SK-N-SH treated with all-trans-retinoic acid at 6 μM for 48 hours (cell line): ENCODE data around the gene OR6C4.
"Not testable (repeated sequence)": the region's sequence is repeated elsewhere in the genome, so short reads cannot be mapped to it uniquely, and the experiment has no call there.

ENCODE experiments used
- ATAC-seq: fragments of 200-7000 bp; cut with Tn5 transposase; 3 replicates; pipeline ENCODE4 v1.9.1; 2020; ENCODE audit warnings: mild to moderate bottlenecking, moderate library complexity
- ARNTL ChIP-seq: fragments of 450-650 bp; formaldehyde crosslinking; IDR thresholded peaks from 2 replicates; pipeline ENCODE4 v1.5.0; 2020; ENCODE audit warnings: low read depth, mild to moderate bottlenecking, moderate library complexity, borderline replicate concordance
- CSDC2 ChIP-seq: fragments of 250-450 bp; sonication (Bioruptor Pico); IDR thresholded peaks from 2 replicates; pipeline ENCODE4 v1.5.0; 2020; ENCODE audit warnings: mild to moderate bottlenecking, moderate library complexity
- CSRNP3 ChIP-seq: fragments of 250-450 bp; sonication (Bioruptor Pico); IDR thresholded peaks from 2 replicates; pipeline ENCODE4 v1.5.1; 2021; ENCODE audit warnings: mild to moderate bottlenecking, moderate library complexity
- ESRRG ChIP-seq: fragments of 250-450 bp; sonication (Bioruptor Pico); IDR thresholded peaks from 2 replicates; pipeline ENCODE4 v1.6.1; 2021; ENCODE audit warnings: mild to moderate bottlenecking
- GLIS3 ChIP-seq: fragments of 250-450 bp; sonication (Bioruptor Pico); IDR thresholded peaks from 2 replicates; pipeline ENCODE4 v1.5.0; 2020; ENCODE audit warnings: mild to moderate bottlenecking, moderate library complexity
- OSR1 ChIP-seq: fragments of 250-450 bp; sonication (Bioruptor Pico); IDR thresholded peaks from 2 replicates; pipeline ENCODE4 v1.8.0; 2022; ENCODE audit warnings: moderate library complexity, mild to moderate bottlenecking, inconsistent platforms
- POU6F1 ChIP-seq: fragments of 250-450 bp; sonication (Bioruptor Pico); IDR thresholded peaks from 2 replicates; pipeline ENCODE4 v1.8.0; 2021; ENCODE audit warnings: low read depth, mild to moderate bottlenecking, moderate library complexity, borderline replicate concordance
- PPARA ChIP-seq: fragments of 250-450 bp; sonication (Bioruptor Pico); IDR thresholded peaks from 2 replicates; pipeline ENCODE4 v1.5.0; 2020; ENCODE audit warnings: mild to moderate bottlenecking, borderline replicate concordance
- SNAI2 ChIP-seq: fragments of 250-450 bp; sonication (Bioruptor Pico); IDR thresholded peaks from 2 replicates; pipeline ENCODE4 v1.5.0; 2020; ENCODE audit warnings: mild to moderate bottlenecking, moderate library complexity
- TCF4 ChIP-seq: fragments of 250-450 bp; sonication (Bioruptor Pico); IDR thresholded peaks from 2 replicates; pipeline ENCODE4 v1.8.0; 2021; ENCODE audit warnings: mild to moderate bottlenecking, moderate library complexity, borderline replicate concordance
- TOX ChIP-seq: fragments of 250-450 bp; sonication (Bioruptor Pico); IDR thresholded peaks from 2 replicates; pipeline ENCODE4 v1.8.0; 2021; ENCODE audit warnings: mild to moderate bottlenecking, moderate library complexity, borderline replicate concordance
- TSHZ2 ChIP-seq: fragments of 250-450 bp; sonication (Bioruptor Pico); IDR thresholded peaks from 2 replicates; pipeline ENCODE4 v1.5.0; 2020; ENCODE audit warnings: mild to moderate bottlenecking, moderate library complexity
- ZC3H10 ChIP-seq: fragments of 250-450 bp; sonication (Bioruptor Pico); IDR thresholded peaks from 2 replicates; pipeline ENCODE4 v1.5.1; 2021; ENCODE audit warnings: mild to moderate bottlenecking, moderate library complexity
- ZFP3 ChIP-seq: fragments of 250-450 bp; sonication (Bioruptor Pico); IDR thresholded peaks from 2 replicates; pipeline ENCODE4 v1.5.0; 2020; ENCODE audit warnings: mild to moderate bottlenecking, moderate library complexity
- ZFP30 ChIP-seq: fragments of 450-650 bp; formaldehyde crosslinking; IDR thresholded peaks from 2 replicates; pipeline ENCODE4 v1.5.0; 2022; ENCODE audit warnings: mild to moderate bottlenecking, moderate library complexity
- ZNF565 ChIP-seq: fragments of 450-650 bp; formaldehyde crosslinking; conservative IDR thresholded peaks from 2 replicates; pipeline ENCODE4 v1.5.0; 2020; ENCODE audit warnings: low read depth, mild to moderate bottlenecking, moderate library complexity
- ZNF70 ChIP-seq: fragments of 450-650 bp; formaldehyde crosslinking; IDR thresholded peaks from 2 replicates; pipeline ENCODE4 v1.5.0; 2020; ENCODE audit warnings: mild to moderate bottlenecking, moderate library complexity
- ZNF8 ChIP-seq: fragments of 450-650 bp; formaldehyde crosslinking; IDR thresholded peaks from 2 replicates; pipeline ENCODE4 v1.5.0; 2020; ENCODE audit warnings: mild to moderate bottlenecking, moderate library complexity
- TF ChIP-seq, protein P1 (sequence below): fragments of 250-450 bp; sonication (Bioruptor Pico); IDR thresholded peaks from 2 replicates; pipeline ENCODE4 v1.8.0; 2020; ENCODE audit warnings: mild to moderate bottlenecking, moderate library complexity, borderline replicate concordance

Gene OR6C4

DNA sequence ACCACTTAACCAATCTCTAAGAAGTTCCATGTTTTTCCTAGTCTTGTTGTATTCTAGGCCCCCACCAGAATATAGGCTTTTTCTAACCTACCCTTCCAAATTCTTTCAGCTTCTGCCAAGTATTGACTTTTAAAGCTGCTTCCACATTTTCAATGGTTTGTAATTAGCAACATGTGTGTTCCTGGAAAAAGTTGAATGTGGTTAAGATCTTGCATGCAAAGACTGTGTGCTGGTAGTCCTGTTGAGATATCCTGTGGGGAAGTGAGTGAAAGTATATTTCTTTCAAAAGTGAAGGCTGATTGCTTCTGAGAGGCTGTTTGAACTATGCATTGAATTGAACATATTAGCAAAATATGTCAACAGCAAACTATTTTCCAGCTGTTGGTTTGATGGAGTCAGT is 646 bp upstream of the OR6C4 start:
- no peak for TF ChIP-seq TSHZ2 (CRISPR knock-in tag)
- no peak for TF ChIP-seq ZC3H10 (CRISPR knock-in tag)
- no peak for TF ChIP-seq ZFP3 (CRISPR knock-in tag)
- TF ChIP-seq CSRNP3 (CRISPR knock-in tag) = no peak
- TF ChIP-seq ZNF8 (CRISPR knock-in tag) = no peak
- no peak for TF ChIP-seq PPARA
- no peak for TF ChIP-seq CSDC2 (CRISPR knock-in tag)
- no peak for TF ChIP-seq POU6F1 (CRISPR knock-in tag)
- no peak for ATAC-seq

GRCh38 chr12:55554296-55554695 is 4.9 kb downstream of the OR6C4 start:
- no peak for ATAC-seq

GRCh38 chr12:55570060-55570459 is 20.7 kb downstream of the OR6C4 start:
- ATAC-seq = not testable (repeated sequence)

More at GRCh38 chr12:55554296-55554695, 4.9 kb downstream of the OR6C4 start:
- no peak for TF ChIP-seq ARNTL (CRISPR knock-in tag)
- no peak for TF ChIP-seq ZNF70 (CRISPR knock-in tag)
- no peak for TF ChIP-seq ZC3H10 (CRISPR knock-in tag)
- TF ChIP-seq ZFP3 (CRISPR knock-in tag) = no peak

GRCh38 chr12:55570689-55571088 is 21.3 kb downstream of the OR6C4 start:
- not testable (repeated sequence) for ATAC-seq

- ATAC-seq = no peak
- TF ChIP-seq GLIS3 (CRISPR knock-in tag) = no peak
These were observed 22.8 kb downstream of the OR6C4 start, which contains the start of gene OR2AP1 for GRCh38 chr12:55572168-55572567. OR2AP1 (plus strand) TSS chr12:55572468; CDS start chr12:55574415, 1,947 bp downstream.

- no peak for TF ChIP-seq ZFP30
- no peak for TF ChIP-seq ESRRG (CRISPR knock-in tag)
These were observed 32.7 kb downstream of the OR6C4 start for GRCh38 chr12:55582066-55582465.

DNA sequence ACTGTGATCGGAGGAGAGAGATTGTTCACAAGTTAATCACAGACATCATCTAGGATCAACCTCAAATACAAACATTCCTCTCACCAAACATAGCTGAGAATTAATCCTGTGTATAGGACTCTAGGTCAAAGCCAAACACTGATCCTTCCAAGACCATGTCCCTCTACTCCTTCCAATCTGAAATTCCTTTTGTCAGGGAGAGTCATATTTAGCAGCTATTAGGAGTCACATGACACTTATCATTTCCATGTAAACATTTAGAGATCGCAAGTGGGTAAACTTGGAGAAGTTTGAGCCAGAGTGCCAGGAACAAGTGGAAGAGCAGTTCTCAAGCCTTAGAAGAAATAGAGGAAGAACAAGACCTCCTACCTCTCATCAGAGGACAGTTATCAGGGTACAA is 36.4 kb downstream of the OR6C4 start:
- ATAC-seq = no peak
- TF ChIP-seq PPARA (no peak), ZNF565 (CRISPR knock-in tag) (no peak), TCF4 (CRISPR knock-in tag) (no peak), SNAI2 (CRISPR knock-in tag) (no peak), ZFP3 (CRISPR knock-in tag) (no peak), TSHZ2 (CRISPR knock-in tag) (no peak), CSRNP3 (CRISPR knock-in tag) (no peak), OSR1 (CRISPR knock-in tag) (no peak), ZNF8 (CRISPR knock-in tag) (no peak), TOX (CRISPR knock-in tag) (no peak)
- TF ChIP-seq, protein P1, sequence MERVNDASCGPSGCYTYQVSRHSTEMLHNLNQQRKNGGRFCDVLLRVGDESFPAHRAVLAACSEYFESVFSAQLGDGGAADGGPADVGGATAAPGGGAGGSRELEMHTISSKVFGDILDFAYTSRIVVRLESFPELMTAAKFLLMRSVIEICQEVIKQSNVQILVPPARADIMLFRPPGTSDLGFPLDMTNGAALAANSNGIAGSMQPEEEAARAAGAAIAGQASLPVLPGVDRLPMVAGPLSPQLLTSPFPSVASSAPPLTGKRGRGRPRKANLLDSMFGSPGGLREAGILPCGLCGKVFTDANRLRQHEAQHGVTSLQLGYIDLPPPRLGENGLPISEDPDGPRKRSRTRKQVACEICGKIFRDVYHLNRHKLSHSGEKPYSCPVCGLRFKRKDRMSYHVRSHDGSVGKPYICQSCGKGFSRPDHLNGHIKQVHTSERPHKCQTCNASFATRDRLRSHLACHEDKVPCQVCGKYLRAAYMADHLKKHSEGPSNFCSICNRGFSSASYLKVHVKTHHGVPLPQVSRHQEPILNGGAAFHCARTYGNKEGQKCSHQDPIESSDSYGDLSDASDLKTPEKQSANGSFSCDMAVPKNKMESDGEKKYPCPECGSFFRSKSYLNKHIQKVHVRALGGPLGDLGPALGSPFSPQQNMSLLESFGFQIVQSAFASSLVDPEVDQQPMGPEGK (CRISPR knock-in tag) = no peak

More at GRCh38 chr12:55582066-55582465, 32.7 kb downstream of the OR6C4 start:
- no peak for ATAC-seq
